H1 (cell line): ENCODE measurements around the gene ZNF83. TPM values are rescaled to one million over a fixed set of nuclear protein-coding genes. Genes with fewer than 3 reads are reported as not detected.

ENCODE experiments used
- CTCF ChIA-PET: fragments of 300-600 bp; sonication (Branson Sonifier 250); formaldehyde crosslinking; loops from one replicate; lab custom pipeline; 2021; ENCODE audit not compliant: partially characterized antibody; lab: Charles Lee
- POLR2A ChIA-PET: fragments of 300-600 bp; sonication (Branson Sonifier 250); formaldehyde crosslinking; loops from one replicate; lab custom pipeline; 2021; ENCODE audit warnings: inconsistent platforms; ENCODE audit not compliant: partially characterized antibody; lab: Charles Lee
- DNase-seq, 2 experiments: peaks; one replicate each; pipeline versions ENCODE4 v3.0.0 to v3.0.0-alpha.2; 2010 to 2022; ENCODE audit warnings: low spot score in 2 of 2, low read depth in 1 of 2, mixed read lengths in 1 of 2
- FAIRE-seq: peaks from 2 replicates; lab custom pipeline; 2011; peaks lifted over from hg19 to GRCh38; lab: Jason Lieb, UNC
- H2AFZ ChIP-seq: 2 replicates; pipeline ENCODE4 v1.8.1; 2012; ENCODE audit warnings: low read length, inconsistent platforms
- H2AK5ac ChIP-seq: 2 replicates; pipeline ENCODE4 v1.6.1; 2013; ENCODE audit warnings: low read depth, low read length
- H2BK120ac ChIP-seq: replicated peaks from 2 replicates; pipeline ENCODE3; 2013; ENCODE audit warnings: low read depth, low read length, inconsistent platforms
- H2BK12ac ChIP-seq: 2 replicates; pipeline ENCODE4 v1.6.1; 2013; ENCODE audit warnings: low read depth, low read length
- H2BK15ac ChIP-seq: 2 replicates; pipeline ENCODE4 v1.6.1; 2013; ENCODE audit warnings: low read length
- H2BK20ac ChIP-seq: 2 replicates; pipeline ENCODE4 v1.6.1; 2013; ENCODE audit warnings: low read length
- H2BK5ac ChIP-seq: 2 replicates; pipeline ENCODE4 v1.6.1; 2013; ENCODE audit warnings: low read depth, low read length
- H3K14ac ChIP-seq: 2 replicates; pipeline ENCODE4 v1.6.1; 2013; ENCODE audit warnings: inconsistent platforms; ENCODE audit not compliant: insufficient read length
- H3K18ac ChIP-seq: 2 replicates; pipeline ENCODE4 v1.6.1; 2013; ENCODE audit warnings: low read length; ENCODE audit errors: extremely low read depth
- H3K23ac ChIP-seq: 2 replicates; pipeline ENCODE4 v1.6.1; 2013; ENCODE audit warnings: inconsistent platforms; ENCODE audit not compliant: insufficient read length
- H3K23me2 ChIP-seq: 2 replicates; pipeline ENCODE4 v1.6.1; 2013; ENCODE audit warnings: low read depth, low read length
- H3K27ac ChIP-seq: 2 replicates; pipeline ENCODE4 v1.6.1; 2011; ENCODE audit warnings: low read depth, low read length, inconsistent platforms
- H3K27me3 ChIP-seq, 4 experiments: replicated peaks in 1 of 4; 1 replicate in 1 of 4; 2 replicates in 3 of 4; pipeline versions ENCODE4 v1.6.1 to v1.8.1; 2011 to 2013; ENCODE audit warnings: low read length in 3 of 4, mild to moderate bottlenecking in 3 of 4, inconsistent platforms in 2 of 4, mixed read lengths in 2 of 4, moderate library complexity in 1 of 4; ENCODE audit not compliant: control insufficient read depth in 3 of 4, insufficient read depth in 3 of 4; ENCODE audit errors: extremely low read depth in 1 of 4
- H3K36me3 ChIP-seq, 4 experiments: 2 replicates each; pipeline versions ENCODE4 v1.6.1 to v1.8.1; 2011 to 2013; ENCODE audit warnings: mild to moderate bottlenecking in 4 of 4, low read length in 3 of 4, moderate library complexity in 2 of 4, control low read depth in 1 of 4, inconsistent platforms in 1 of 4; ENCODE audit not compliant: insufficient read depth in 4 of 4, control insufficient read depth in 2 of 4
- H3K4ac ChIP-seq: replicated peaks from 2 replicates; pipeline ENCODE3; 2013; ENCODE audit warnings: low read length, low read depth, mixed read lengths, inconsistent platforms; ENCODE audit not compliant: insufficient read length
- H3K4me1 ChIP-seq, 4 experiments: replicated peaks in 1 of 4; 1 replicate in 1 of 4; 2 replicates in 3 of 4; pipeline versions ENCODE4 v1.6.1 to v1.8.1; 2011 to 2013; ENCODE audit warnings: low read length in 3 of 4, inconsistent platforms in 2 of 4, mixed read lengths in 1 of 4; ENCODE audit not compliant: insufficient read depth in 4 of 4, control insufficient read depth in 3 of 4
- H3K4me2 ChIP-seq, 2 experiments: 2 replicates each; pipeline versions ENCODE4 v1.6.1 to v1.8.1; 2011 to 2013; ENCODE audit warnings: low read depth in 2 of 2, low read length in 2 of 2, control low read depth in 1 of 2, inconsistent platforms in 1 of 2, mild to moderate bottlenecking in 1 of 2; ENCODE audit not compliant: insufficient read depth in 1 of 2
- H3K4me3 ChIP-seq, 4 experiments: fragments of 200-600, 300-600 bp in 1 of 4; sonication (generic), shearing (Covaris generic), sonication (Bioruptor Twin) in 1 of 4; 2 replicates each; pipeline versions ENCODE4 v1.5.1 to v1.8.1; 2011 to 2016; ENCODE audit warnings: low read length in 4 of 4, low read depth in 3 of 4, control low read depth in 2 of 4, inconsistent platforms in 2 of 4, mild to moderate bottlenecking in 2 of 4, mixed read lengths in 1 of 4, moderate library complexity in 1 of 4; ENCODE audit not compliant: insufficient read depth in 2 of 4; ENCODE audit errors: extremely low read depth in 1 of 4
- H3K56ac ChIP-seq: replicated peaks from 2 replicates; pipeline ENCODE3; 2013; ENCODE audit warnings: low read depth, mild to moderate bottlenecking, mixed read lengths, low read length, inconsistent platforms; ENCODE audit not compliant: insufficient read length
- H3K79me1 ChIP-seq: 2 replicates; pipeline ENCODE4 v1.6.1; 2013; ENCODE audit warnings: low read depth, low read length, control low read depth
- H3K79me2 ChIP-seq, 2 experiments: 2 replicates each; pipeline versions ENCODE4 v1.6.1 to v1.8.1; 2012 to 2013; ENCODE audit warnings: low read length in 2 of 2, mild to moderate bottlenecking in 2 of 2, inconsistent platforms in 1 of 2; ENCODE audit not compliant: insufficient read depth in 2 of 2, control insufficient read depth in 1 of 2
- H3K9ac ChIP-seq, 4 experiments: replicated peaks in 1 of 4; 1 replicate in 1 of 4; 2 replicates in 3 of 4; pipeline versions ENCODE4 v1.6.1 to v1.8.1; 2011 to 2013; ENCODE audit warnings: low read depth in 3 of 4, low read length in 3 of 4, control low read depth in 2 of 4, mild to moderate bottlenecking in 2 of 4, moderate library complexity in 2 of 4, inconsistent platforms in 1 of 4; ENCODE audit errors: extremely low read depth in 1 of 4
- H3K9me3 ChIP-seq, 2 experiments: 2 replicates each; pipeline versions ENCODE4 v1.6.1 to v1.8.1; 2012 to 2013; ENCODE audit warnings: mild to moderate bottlenecking in 2 of 2, moderate library complexity in 2 of 2, control low read depth in 1 of 2, inconsistent platforms in 1 of 2, low read depth in 1 of 2, low read length in 1 of 2, mixed read lengths in 1 of 2; ENCODE audit not compliant: insufficient read depth in 2 of 2
- H4K20me1 ChIP-seq, 2 experiments: replicated peaks in 1 of 2; 2 replicates each; pipeline versions ENCODE3 to v1.8.1; 2011 to 2013; ENCODE audit warnings: inconsistent platforms in 2 of 2, low read length in 2 of 2, mild to moderate bottlenecking in 1 of 2; ENCODE audit not compliant: insufficient read depth in 2 of 2, control insufficient read depth in 1 of 2
- H4K5ac ChIP-seq: 2 replicates; pipeline ENCODE4 v1.6.1; 2013; ENCODE audit warnings: low read length, low read depth, mixed read lengths, inconsistent platforms; ENCODE audit not compliant: insufficient read length
- H4K8ac ChIP-seq: 2 replicates; pipeline ENCODE4 v1.8.0; 2013; ENCODE audit warnings: mild to moderate bottlenecking, moderate library complexity, low read length, inconsistent platforms; ENCODE audit not compliant: insufficient read depth; ENCODE audit errors: extremely low read depth
- H4K91ac ChIP-seq: replicated peaks from 2 replicates; pipeline ENCODE3; 2013; ENCODE audit warnings: low read length, mixed read lengths, inconsistent platforms; ENCODE audit not compliant: insufficient read length
- GABPA ChIP-seq: IDR thresholded peaks from 2 replicates; pipeline ENCODE4 v1.6.1; 2011; ENCODE audit warnings: mild to moderate bottlenecking, low read length, moderate library complexity, borderline replicate concordance; ENCODE audit not compliant: insufficient read depth
- KDM4A ChIP-seq: IDR thresholded peaks from one replicate; pipeline ENCODE4 v1.7.1; 2012; ENCODE audit warnings: low read depth, mild to moderate bottlenecking, moderate library complexity, low read length, inconsistent platforms; ENCODE audit not compliant: severe bottlenecking
- MAX ChIP-seq: IDR thresholded peaks from 2 replicates; pipeline ENCODE4 v1.6.1; 2012; ENCODE audit warnings: inconsistent platforms
- PHF8 ChIP-seq: fragments of 200-600 bp; sonication (generic); conservative IDR thresholded peaks from 2 replicates; pipeline ENCODE4 v1.7.1; 2012; ENCODE audit warnings: low read depth, mild to moderate bottlenecking, inconsistent platforms, low read length, moderate library complexity
- SAP30 ChIP-seq: fragments of 300-600 bp; sonication (generic); IDR thresholded peaks from 2 replicates; pipeline ENCODE4 v1.7.1; 2012; ENCODE audit warnings: low read length, moderate library complexity, mild to moderate bottlenecking, inconsistent platforms; ENCODE audit not compliant: insufficient read depth, insufficient replicate concordance
- SIRT6 ChIP-seq: IDR thresholded peaks from one replicate; pipeline ENCODE4 v1.7.1; 2012; ENCODE audit warnings: low read length, inconsistent platforms
- YY1 ChIP-seq: IDR thresholded peaks from 2 replicates; pipeline ENCODE4 v1.6.1; 2011; ENCODE audit warnings: low read depth, mild to moderate bottlenecking, low read length
- WGBS, 2 experiments: shearing (Covaris generic) in 1 of 2; methylation state at CpG; one replicate each; pipeline versions ENCODE4 v1.1.6 to v1.1.7; 2013 to 2015; ENCODE audit warnings: low lambda C conversion rate in 2 of 2, mixed read lengths in 2 of 2, inconsistent platforms in 1 of 2, low coverage in 1 of 2, missing lambda C conversion rate in 1 of 2; ENCODE audit not compliant: insufficient replicate concordance in 2 of 2, insufficient coverage in 1 of 2, insufficient read length in 1 of 2; ENCODE audit errors: extremely low coverage in 1 of 2, missing lambda C conversion rate in 1 of 2; 5-methylcytosine and 5-hydroxymethylcytosine counted together
- polyA plus RNA-seq, 7 experiments: library from polyadenylated mRNA; depleted of rRNA in 3 of 7; stranded (reverse) in 5 of 7; unstranded in 2 of 7; fragments of >200 nt in 5 of 7; fragments of 200-250 nt in 2 of 7; gene quantifications; 1 replicate in 5 of 7; 2 replicates in 1 of 7; 4 replicates in 1 of 7; pipeline versions ENCODE4 v1.2.1 to v1.2.3, GENCODE V29; 2011 to 2013; ENCODE audit warnings: missing spikeins in 2 of 7, mixed read lengths in 2 of 7
- total RNA-seq: library from RNA; stranded (reverse); fragmentation: NEBNext Ultra II Directional; extraction: Animal tissue kit (Norgen Biotek cat#: 25700); gene quantifications from 2 replicates; pipeline ENCODE4 v1.2.1, GENCODE V29; 2021

ZNF83 gene
- total and polyA plus RNA-seq, 2 of the 8 experiments (the other 6 are each of a cell fraction or from before 2014, with no cell fraction given): 13.2 to 19.4 TPM

GRCh38 chr19:52600639-52601024 lies 37.5 kb downstream of the ZNF83 start:
- FAIRE-seq: no peak
- DNase-seq: no peak

More at GRCh38 chr19:52600639-52601024, 37.5 kb downstream of the ZNF83 start:
- H3K4me1 ChIP-seq: no peaks in the 10 kb centered on the region; a peak in 3 of 7 replicates
- H3K23me2 ChIP-seq: peaks cover 10% of the 10 kb centered on the region
- H3K79me2 ChIP-seq: no peaks in the 10 kb centered on the region
- H3K4me3 ChIP-seq: peak overlapping the region; percentile 27 to 91 (median 59); a peak in 7 of 8 replicates
- no peak overlapping the region for H3K4ac ChIP-seq
- no peak overlapping the region for H2BK5ac ChIP-seq
- TF ChIP-seq PHF8 (no peak), MAX (0 out of 2 replicates have a peak, but pooled peaks have one; percentile 6), SAP30 (no peak), KDM4A (no peak), YY1 (no peak), GABPA (no peak), SIRT6 (no peak)
- H2BK12ac ChIP-seq: 0 out of 2 replicates have a peak overlapping the region, but pooled peaks have one; percentile 29
- H3K18ac ChIP-seq: no peak overlapping the region; the same call in 1 of the 2 replicates
- H3K9me3 ChIP-seq: peaks cover 2 to 3% of the 10 kb centered on the region in 2 experiments; a peak in 1 of 4 replicates
- 14% methylated on average over 5 of the region's 15 CpGs; no CpG with 5 or more reads in 1 of the 2 experiments for WGBS, 2 experiments
- no peak overlapping the region for H3K27ac ChIP-seq
- no peak overlapping the region for H4K8ac ChIP-seq
- ChIA-PET POLR2A (no interaction called here), CTCF (interaction anchor here (0.6 to 2.3 kb wide), 3 partner anchors 10 to 1839 kb away, joined by 3 to 10 read pairs (median 4); no protein-coding TSS in a partner anchor)
- peaks cover 0 to 15% (median 11%) of the 10 kb centered on the region in 4 experiments; a peak in 6 of 8 replicates for H3K36me3 ChIP-seq
- no peak overlapping the region for H3K23ac ChIP-seq
- no peak overlapping the region for H2BK120ac ChIP-seq
- H3K4me2 ChIP-seq: peak overlapping the region; percentile 75 to 95
- H2BK15ac ChIP-seq: no peak overlapping the region
- no peaks in the 10 kb centered on the region for H4K20me1 ChIP-seq
- no peaks in the 10 kb centered on the region; the same call in 1 of the 2 replicates for H3K79me1 ChIP-seq
- H4K5ac ChIP-seq: no peak overlapping the region
- peaks cover 0 to 3% (median under 1%) of the 10 kb centered on the region in 4 experiments; a peak in 3 of 7 replicates for H3K27me3 ChIP-seq
- no peak overlapping the region for H2BK20ac ChIP-seq
- no peak overlapping the region for H2AFZ ChIP-seq
- H3K14ac ChIP-seq: no peak overlapping the region
- H3K56ac ChIP-seq: no peak overlapping the region
- H2AK5ac ChIP-seq: no peak overlapping the region
- no peak overlapping the region for H3K9ac ChIP-seq
- H4K91ac ChIP-seq: no peak overlapping the region
